ENCODE data around the gene SEC14L6.
A peak's percentile ranks its signal among the peaks of the same experiment; 100 is the strongest.

The SEC14L6 gene

DNA sequence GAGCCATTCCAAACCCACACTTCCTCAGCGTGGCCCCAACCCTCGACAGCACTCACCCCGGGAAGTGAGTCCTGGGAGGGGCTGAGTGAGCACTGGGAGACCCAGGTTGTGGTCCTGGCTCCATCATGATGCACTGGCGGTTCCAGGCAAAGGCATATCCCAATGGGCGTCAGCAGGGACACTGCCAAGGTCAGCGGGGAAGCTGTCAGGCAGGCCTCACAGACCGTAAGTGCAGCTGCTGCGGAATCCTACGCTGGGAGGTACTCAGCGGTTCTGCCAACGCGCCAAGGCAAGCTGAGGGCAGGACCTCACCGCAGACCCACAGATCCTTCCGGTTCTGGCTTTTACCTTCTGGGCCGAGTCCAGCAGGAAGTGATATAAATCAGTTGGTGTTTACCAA is 29.3 kb upstream of the SEC14L6 start:
- Histone ChIP-seq H3K4ac (ENCODE audit: low read depth, low read length) (no peak overlapping the region), H3K18ac (ENCODE audit: low read length) (no peak overlapping the region), H3K4me2 (ENCODE audit: low read length) (no peak overlapping the region), H4K8ac (ENCODE audit: low read depth, low read length) (no peak overlapping the region), H3K4me1 (ENCODE audit: control insufficient read depth, low read depth, low read length) (no peaks in the 10 kb centered on the region), H3K56ac (ENCODE audit: low read length) (no peak overlapping the region), H3K36me3 (ENCODE audit: control insufficient read depth, insufficient read depth, low read length) (peaks cover 12% of the 10 kb centered on the region), H3K79me1 (ENCODE audit: low read length) (no peaks in the 10 kb centered on the region), H3K4me3 (ENCODE audit: low read length) (no peak overlapping the region), H2BK15ac (replicated peaks; ENCODE audit: low read depth) (no peak overlapping the region), H2AK5ac (ENCODE audit: low read length) (no peak overlapping the region), H2BK5ac (ENCODE audit: low read length) (no peak overlapping the region), H4K5ac (ENCODE audit: low read length) (no peak overlapping the region), H3K79me2 (ENCODE audit: control insufficient read depth, insufficient read depth, low read length) (no peaks in the 10 kb centered on the region), H3K23ac (ENCODE audit: low read length) (no peak overlapping the region), H3K27ac (ENCODE audit: low read depth, low read length) (no peak overlapping the region), H3K9ac (ENCODE audit: low read length) (no peak overlapping the region), H3K27me3 (ENCODE audit: insufficient read depth, low read length, poor library complexity) (no peaks in the 10 kb centered on the region), H2BK120ac (ENCODE audit: low read depth, low read length) (no peak overlapping the region)
- WGBS (ENCODE audit: extremely low coverage, insufficient coverage, low lambda C conversion rate): no CpG with 5 or more reads among the region's 15 CpGs
- no peak for DNase-seq

DNA sequence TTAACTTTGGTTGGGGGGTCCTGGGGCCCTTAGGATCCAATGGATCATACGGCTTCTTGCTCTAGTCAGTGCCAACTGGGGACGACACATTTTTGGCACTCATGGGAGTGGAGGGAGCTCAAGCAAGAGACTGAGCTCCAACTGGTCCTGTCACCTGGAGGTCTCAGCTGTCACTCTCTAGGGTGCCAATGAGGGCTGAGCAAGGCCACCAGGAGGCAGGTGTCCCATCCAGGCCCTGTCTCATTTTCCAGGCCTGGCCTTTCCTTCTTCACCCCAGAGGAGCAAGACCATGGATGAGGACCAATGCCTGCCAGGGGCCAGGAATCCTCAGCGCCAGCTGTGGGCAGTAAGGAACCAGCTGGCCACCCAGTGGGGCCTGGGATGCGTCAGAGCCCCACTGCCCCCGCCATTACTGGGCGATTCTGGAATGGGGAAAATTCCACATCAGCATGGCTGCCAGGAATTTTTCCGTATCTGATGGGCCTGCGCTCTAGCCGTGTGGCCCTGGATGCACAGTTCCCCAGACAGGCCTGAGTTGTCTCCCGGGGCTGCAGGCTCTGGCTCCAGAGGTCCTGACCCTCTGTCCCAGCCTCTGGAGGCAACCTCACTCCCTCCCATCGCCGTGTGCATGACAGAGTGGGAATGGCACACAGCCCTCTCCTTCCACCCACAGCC is 28.6 kb upstream of the SEC14L6 start:
- H3K4me3 ChIP-seq (ENCODE audit: low read length): no peak overlapping the region
- DNase-seq: peak; percentile 54
- no peak overlapping the region for H3K9ac ChIP-seq (ENCODE audit: low read length)
- H3K27me3 ChIP-seq (ENCODE audit: insufficient read depth, low read length, poor library complexity): no peaks in the 10 kb centered on the region
- no peaks in the 10 kb centered on the region for H3K79me1 ChIP-seq (ENCODE audit: low read length)
- no peak overlapping the region for H2AK5ac ChIP-seq (ENCODE audit: low read length)
- no peaks in the 10 kb centered on the region for H3K4me1 ChIP-seq (ENCODE audit: control insufficient read depth, low read depth, low read length)
- H3K56ac ChIP-seq (ENCODE audit: low read length): no peak overlapping the region
- H2BK5ac ChIP-seq (ENCODE audit: low read length): no peak overlapping the region
- H3K4ac ChIP-seq (ENCODE audit: low read depth, low read length): no peak overlapping the region
- H3K4me2 ChIP-seq (ENCODE audit: low read length): no peak overlapping the region
- H3K18ac ChIP-seq (ENCODE audit: low read length): no peak overlapping the region
- H3K79me2 ChIP-seq (ENCODE audit: control insufficient read depth, insufficient read depth, low read length): no peaks in the 10 kb centered on the region
- no peak overlapping the region for H4K8ac ChIP-seq (ENCODE audit: low read depth, low read length)
- no peak overlapping the region for H3K23ac ChIP-seq (ENCODE audit: low read length)
- no peak overlapping the region for H2BK15ac ChIP-seq (replicated peaks; ENCODE audit: low read depth)
- no peak overlapping the region for H2BK120ac ChIP-seq (ENCODE audit: low read depth, low read length)
- H4K5ac ChIP-seq (ENCODE audit: low read length): no peak overlapping the region
- no peak overlapping the region for H3K27ac ChIP-seq (ENCODE audit: low read depth, low read length)
- no CpG with 5 or more reads among the region's 12 CpGs for WGBS (ENCODE audit: extremely low coverage, insufficient coverage, low lambda C conversion rate)
- peaks cover 8% of the 10 kb centered on the region for H3K36me3 ChIP-seq (ENCODE audit: control insufficient read depth, insufficient read depth, low read length)

DNA sequence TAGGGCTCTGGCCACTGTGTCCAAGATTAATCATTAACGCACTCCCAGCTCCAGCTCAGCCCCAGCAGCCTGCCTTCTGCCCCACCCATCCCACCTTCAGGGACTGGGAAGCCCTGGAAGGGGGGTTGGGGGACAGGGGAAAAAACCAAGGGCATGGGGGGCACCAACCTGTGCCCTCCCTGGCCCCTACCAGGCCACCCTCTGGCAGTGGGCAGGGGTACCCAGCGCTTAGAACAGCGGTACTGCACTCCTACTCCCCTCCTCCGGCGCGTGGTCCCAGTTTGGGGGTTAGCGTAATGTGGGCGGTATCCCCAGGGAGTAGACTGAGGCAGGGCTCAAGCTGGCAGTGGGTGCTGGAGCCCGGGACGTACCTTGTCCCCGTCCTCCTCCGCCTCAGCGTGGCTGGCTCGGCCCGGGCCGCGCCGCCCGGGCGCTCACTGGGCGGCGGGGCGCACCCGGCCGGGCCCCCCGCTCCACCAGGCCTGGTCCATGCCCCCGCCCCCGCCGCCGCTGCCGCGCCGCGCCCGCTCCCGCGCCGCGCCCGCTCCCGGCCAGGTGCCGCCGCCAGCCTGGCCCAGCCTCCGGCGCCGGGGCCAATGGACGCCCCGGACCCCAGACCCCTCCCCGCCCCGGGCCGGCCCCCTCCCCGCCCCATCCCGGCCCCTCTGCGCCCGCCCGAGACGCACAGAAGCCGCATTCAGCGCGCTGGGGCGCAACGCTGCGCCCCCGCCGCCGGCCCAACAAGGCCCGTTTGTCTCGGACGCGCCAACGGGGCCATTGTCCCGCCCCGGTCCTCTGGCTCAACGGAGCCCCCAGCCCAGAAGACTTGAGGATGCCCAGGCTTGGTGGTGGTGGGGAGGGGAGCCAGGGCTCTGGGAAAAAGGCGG is 27.8 kb upstream of the SEC14L6 start, which contains the start of gene GAL3ST1:
GAL3ST1 (minus strand) TSS at position 571 of the 887 bp plus-strand sequence. CDS start 17,273 bp downstream, outside the sequence.
- no peak within 1 kb of the TSS for H2BK120ac ChIP-seq (ENCODE audit: low read depth, low read length)
- H3K9ac ChIP-seq (ENCODE audit: low read length): peak within 1 kb of the TSS; percentile 72
- H2BK5ac ChIP-seq (ENCODE audit: low read length): no peak within 1 kb of the TSS
- no peak within 1 kb of the TSS for H2AK5ac ChIP-seq (ENCODE audit: low read length)
- no peaks in the 10 kb centered on the region for H3K4me1 ChIP-seq (ENCODE audit: control insufficient read depth, low read depth, low read length)
- H3K79me2 ChIP-seq (ENCODE audit: control insufficient read depth, insufficient read depth, low read length): no peaks in the 10 kb centered on the region
- H4K5ac ChIP-seq (ENCODE audit: low read length): no peak within 1 kb of the TSS
- H3K27ac ChIP-seq (ENCODE audit: low read depth, low read length): no peak within 1 kb of the TSS
- DNase-seq: peak; percentile 30
- no peaks in the 10 kb centered on the region for H3K27me3 ChIP-seq (ENCODE audit: insufficient read depth, low read length, poor library complexity)
- peak within 1 kb of the TSS; percentile 17 for H3K4me3 ChIP-seq (ENCODE audit: low read length)
- no peaks in the 10 kb centered on the region for H3K79me1 ChIP-seq (ENCODE audit: low read length)
- H3K23ac ChIP-seq (ENCODE audit: low read length): no peak within 1 kb of the TSS
- H3K36me3 ChIP-seq (ENCODE audit: control insufficient read depth, insufficient read depth, low read length): peaks cover 8% of the 10 kb centered on the region
- H4K8ac ChIP-seq (ENCODE audit: low read depth, low read length): no peak within 1 kb of the TSS
- peak within 1 kb of the TSS; percentile 68 for H3K4me2 ChIP-seq (ENCODE audit: low read length)
- no peak within 1 kb of the TSS for H2BK15ac ChIP-seq (replicated peaks; ENCODE audit: low read depth)
- H3K18ac ChIP-seq (ENCODE audit: low read length): no peak within 1 kb of the TSS
- WGBS (ENCODE audit: extremely low coverage, insufficient coverage, low lambda C conversion rate): no CpG with 5 or more reads among the region's 75 CpGs
- no peak within 1 kb of the TSS for H3K4ac ChIP-seq (ENCODE audit: low read depth, low read length)
- H3K56ac ChIP-seq (ENCODE audit: low read length): peak within 1 kb of the TSS; percentile 84

DNA sequence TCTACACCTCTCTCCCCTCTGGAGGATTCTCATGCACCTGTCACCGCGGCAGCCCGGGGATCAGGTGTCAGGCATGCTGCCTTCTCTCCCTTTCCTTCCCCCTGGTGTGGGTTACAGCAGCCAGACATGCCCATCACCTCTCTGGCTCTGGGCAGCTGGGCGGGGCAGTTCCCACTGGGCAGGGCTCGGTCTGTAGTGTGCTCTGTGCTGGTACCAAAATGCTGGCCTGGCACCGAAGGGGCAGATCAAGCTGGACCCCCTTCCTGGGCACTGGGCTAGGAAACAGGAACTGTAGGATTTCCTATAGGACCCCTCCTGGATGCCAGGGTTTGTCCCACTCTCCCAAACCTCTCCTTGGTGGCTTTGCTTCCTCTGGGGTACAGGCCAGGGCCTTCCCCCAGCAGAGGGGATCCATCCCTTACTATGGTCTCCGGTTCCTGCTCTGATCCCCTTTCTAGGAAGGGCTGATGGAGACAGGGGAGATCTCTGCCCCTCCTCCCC is 27.1 kb upstream of the SEC14L6 start:
- peak overlapping the region; percentile 84 for H3K56ac ChIP-seq (ENCODE audit: low read length)
- H2AK5ac ChIP-seq (ENCODE audit: low read length): no peak overlapping the region
- H3K27ac ChIP-seq (ENCODE audit: low read depth, low read length): no peak overlapping the region
- H2BK5ac ChIP-seq (ENCODE audit: low read length): no peak overlapping the region
- H3K36me3 ChIP-seq (ENCODE audit: control insufficient read depth, insufficient read depth, low read length): peaks cover 8% of the 10 kb centered on the region
- H3K27me3 ChIP-seq (ENCODE audit: insufficient read depth, low read length, poor library complexity): no peaks in the 10 kb centered on the region
- no peaks in the 10 kb centered on the region for H3K79me1 ChIP-seq (ENCODE audit: low read length)
- H2BK120ac ChIP-seq (ENCODE audit: low read depth, low read length): no peak overlapping the region
- H3K4me1 ChIP-seq (ENCODE audit: control insufficient read depth, low read depth, low read length): no peaks in the 10 kb centered on the region
- H3K79me2 ChIP-seq (ENCODE audit: control insufficient read depth, insufficient read depth, low read length): no peaks in the 10 kb centered on the region
- WGBS (ENCODE audit: extremely low coverage, insufficient coverage, low lambda C conversion rate): no CpG with 5 or more reads among the region's 7 CpGs
- H4K5ac ChIP-seq (ENCODE audit: low read length): no peak overlapping the region
- peak overlapping the region; percentile 72 for H3K9ac ChIP-seq (ENCODE audit: low read length)
- DNase-seq: no peak
- no peak overlapping the region for H3K23ac ChIP-seq (ENCODE audit: low read length)
- no peak overlapping the region for H3K4ac ChIP-seq (ENCODE audit: low read depth, low read length)
- no peak overlapping the region for H3K4me2 ChIP-seq (ENCODE audit: low read length)
- H3K4me3 ChIP-seq (ENCODE audit: low read length): no peak overlapping the region
- H3K18ac ChIP-seq (ENCODE audit: low read length): no peak overlapping the region
- H4K8ac ChIP-seq (ENCODE audit: low read depth, low read length): no peak overlapping the region
- H2BK15ac ChIP-seq (replicated peaks; ENCODE audit: low read depth): no peak overlapping the region

DNA sequence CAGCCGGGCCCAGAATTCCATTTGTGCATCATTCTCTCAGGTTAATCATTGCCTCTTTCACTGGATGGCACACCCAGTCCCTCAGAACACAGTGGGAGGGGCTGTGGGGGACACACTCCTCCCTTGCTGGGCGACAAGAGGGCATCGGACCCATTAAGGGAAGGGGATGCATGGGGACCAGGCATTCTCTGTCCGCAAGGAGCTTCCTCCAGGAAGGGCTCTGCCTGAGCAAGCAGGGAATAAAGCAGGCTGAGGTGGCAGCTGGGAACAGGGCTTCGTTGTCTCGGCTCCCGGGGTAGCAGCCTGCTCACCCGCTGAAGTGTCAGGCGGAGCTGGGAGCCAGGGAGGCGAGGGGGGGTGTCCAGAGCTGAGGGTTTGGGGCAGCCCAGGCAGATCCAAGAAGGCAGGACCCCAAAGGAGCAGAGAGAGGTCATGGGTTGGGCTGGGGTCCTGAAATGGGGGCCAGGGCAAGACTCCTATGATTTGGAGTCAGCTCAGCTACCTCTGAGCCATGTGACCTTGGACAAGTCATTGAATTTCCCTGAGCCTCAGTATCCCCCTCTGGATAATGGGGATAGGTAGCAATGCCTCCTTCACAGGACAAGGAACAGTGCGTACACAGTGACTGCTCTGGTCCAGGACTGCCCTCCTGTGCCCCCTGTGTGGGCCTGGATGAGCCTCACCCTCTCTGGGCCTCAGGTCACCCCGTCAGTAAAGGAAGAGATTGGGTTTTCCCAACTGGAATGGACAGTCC is 26.5 kb upstream of the SEC14L6 start:
- no peak overlapping the region for H3K4me2 ChIP-seq (ENCODE audit: low read length)
- H3K4me3 ChIP-seq (ENCODE audit: low read length): no peak overlapping the region

More for the DNA sequence above, 26.5 kb upstream of the SEC14L6 start:
- no peaks in the 10 kb centered on the region for H3K27me3 ChIP-seq (ENCODE audit: insufficient read depth, low read length, poor library complexity)
- no peak overlapping the region for H4K8ac ChIP-seq (ENCODE audit: low read depth, low read length)
- WGBS (ENCODE audit: extremely low coverage, insufficient coverage, low lambda C conversion rate): no CpG with 5 or more reads among the region's 12 CpGs
- H4K5ac ChIP-seq (ENCODE audit: low read length): no peak overlapping the region
- no peaks in the 10 kb centered on the region for H3K4me1 ChIP-seq (ENCODE audit: control insufficient read depth, low read depth, low read length)
- no peak overlapping the region for H3K56ac ChIP-seq (ENCODE audit: low read length)
- no peaks in the 10 kb centered on the region for H3K79me2 ChIP-seq (ENCODE audit: control insufficient read depth, insufficient read depth, low read length)
- H3K23ac ChIP-seq (ENCODE audit: low read length): no peak overlapping the region
- no peak overlapping the region for H2BK5ac ChIP-seq (ENCODE audit: low read length)
- H3K79me1 ChIP-seq (ENCODE audit: low read length): no peaks in the 10 kb centered on the region
- no peak overlapping the region for H3K4ac ChIP-seq (ENCODE audit: low read depth, low read length)
- no peak overlapping the region for H3K18ac ChIP-seq (ENCODE audit: low read length)
- H3K9ac ChIP-seq (ENCODE audit: low read length): no peak overlapping the region
- H2BK120ac ChIP-seq (ENCODE audit: low read depth, low read length): no peak overlapping the region
- no peak overlapping the region for H2AK5ac ChIP-seq (ENCODE audit: low read length)
- H3K36me3 ChIP-seq (ENCODE audit: control insufficient read depth, insufficient read depth, low read length): peaks cover 6% of the 10 kb centered on the region
- no peak overlapping the region for H3K27ac ChIP-seq (ENCODE audit: low read depth, low read length)
- no peak for DNase-seq
- H2BK15ac ChIP-seq (replicated peaks; ENCODE audit: low read depth): no peak overlapping the region

Measured in mesendoderm (in vitro differentiated cells).